Endothelial cell of umbilical vein (primary cell): ENCODE data around the gene ADAMTSL2. TPM values are rescaled to one million over a fixed set of nuclear protein-coding genes. Genes with fewer than 3 reads are reported as not detected.

Experiments used
- BruUV-seq: library from RNA; stranded (reverse); fragments of 400-500 nt; replicated peaks from 2 replicates; lab custom pipeline; 2021; lab: Mats Ljungman, UMichigan
- CTCF ChIA-PET: fragments of 300-600, 350-600 bp; sonication (Branson Sonifier 250); formaldehyde crosslinking; loops from one replicate; lab custom pipeline; 2021; ENCODE audit warnings: antibody characterized with exemption, inconsistent platforms; lab: Charles Lee
- POLR2A ChIA-PET: fragments of 300-600, 350-600 bp; sonication (Branson Sonifier 250); formaldehyde crosslinking; loops from one replicate; lab custom pipeline; 2021; ENCODE audit warnings: antibody characterized with exemption, inconsistent platforms; lab: Charles Lee
- DNase-seq: peaks from one replicate; pipeline ENCODE4 v3.0.0-alpha.2; 2011; ENCODE audit warnings: low read depth, low spot score
- FAIRE-seq: peaks from 2 replicates; lab custom pipeline; 2011; peaks lifted over from hg19 to GRCh38; lab: Jason Lieb, UNC
- H2AFZ ChIP-seq: 2 replicates; pipeline ENCODE4 v1.6.0; 2012; ENCODE audit warnings: low read depth, low read length, control low read depth, inconsistent platforms
- H3K27ac ChIP-seq: 2 replicates; pipeline ENCODE4 v1.5.1; 2011; ENCODE audit warnings: low read depth, mild to moderate bottlenecking, control low read depth, low read length, moderate library complexity; ENCODE audit not compliant: insufficient read depth
- H3K27me3 ChIP-seq, 2 experiments: 2 replicates each; pipeline versions ENCODE4 v1.6.0 to v1.6.1; 2011; ENCODE audit warnings: low read length in 2 of 2, mixed read lengths in 1 of 2; ENCODE audit not compliant: control insufficient read depth in 2 of 2, insufficient read depth in 2 of 2
- H3K36me3 ChIP-seq, 2 experiments: 2 replicates in 1 of 2; 3 replicates in 1 of 2; pipeline ENCODE4 v1.5.1; 2011; ENCODE audit warnings: low read length in 2 of 2, mild to moderate bottlenecking in 1 of 2, moderate library complexity in 1 of 2; ENCODE audit not compliant: control insufficient read depth in 2 of 2, insufficient read depth in 2 of 2; ENCODE audit errors: extremely low read depth in 1 of 2
- H3K4me1 ChIP-seq: 3 replicates; pipeline ENCODE4 v1.5.1; 2011; ENCODE audit warnings: mild to moderate bottlenecking, low read length; ENCODE audit not compliant: control insufficient read depth, insufficient read depth; ENCODE audit errors: extremely low read depth
- H3K4me2 ChIP-seq: 2 replicates; pipeline ENCODE4 v1.6.1; 2011; ENCODE audit warnings: low read length, control low read depth, mixed read lengths; ENCODE audit not compliant: insufficient read depth
- H3K4me3 ChIP-seq, 3 experiments: fragments of 200-600 bp in 1 of 3; sonication (generic), shearing (Covaris generic) in 1 of 3; replicated peaks in 1 of 3; 2 replicates each; pipeline ENCODE4 v1.5.1; 2011 to 2016; ENCODE audit warnings: control low read depth in 3 of 3, low read length in 3 of 3, mild to moderate bottlenecking in 2 of 3, inconsistent platforms in 1 of 3, low read depth in 1 of 3, moderate library complexity in 1 of 3; ENCODE audit not compliant: insufficient read depth in 1 of 3
- H3K79me2 ChIP-seq: 2 replicates; pipeline ENCODE4 v1.6.0; 2012; ENCODE audit warnings: low read length, inconsistent platforms; ENCODE audit not compliant: control insufficient read depth, insufficient read depth
- H3K9ac ChIP-seq: replicated peaks from 2 replicates; pipeline ENCODE3; 2011; ENCODE audit warnings: low read length, control low read depth; ENCODE audit not compliant: insufficient read depth; ENCODE audit errors: extremely low read depth
- H3K9me1 ChIP-seq: replicated peaks from 3 replicates; pipeline ENCODE4 v1.6.0; 2011; ENCODE audit warnings: mild to moderate bottlenecking, low read length; ENCODE audit not compliant: control insufficient read depth, insufficient read depth; ENCODE audit errors: extremely low read depth
- H3K9me3 ChIP-seq: replicated peaks from 2 replicates; pipeline ENCODE4 v1.5.1; 2012; ENCODE audit warnings: low read length, inconsistent platforms; ENCODE audit not compliant: control insufficient read depth, insufficient read depth
- H4K20me1 ChIP-seq: replicated peaks from 2 replicates; pipeline ENCODE3; 2011; ENCODE audit warnings: mild to moderate bottlenecking, low read length; ENCODE audit not compliant: control insufficient read depth, insufficient read depth; ENCODE audit errors: extremely low read depth
- EZH2 ChIP-seq: IDR thresholded peaks from 2 replicates; pipeline ENCODE4 v1.6.1; 2012; ENCODE audit warnings: borderline replicate concordance, low read depth, mild to moderate bottlenecking, moderate library complexity, low read length, inconsistent platforms; ENCODE audit not compliant: severe bottlenecking
- FOS ChIP-seq: IDR thresholded peaks from 2 replicates; pipeline ENCODE4 v1.6.1; 2011; ENCODE audit warnings: mild to moderate bottlenecking, low read length, moderate library complexity, borderline replicate concordance; ENCODE audit not compliant: insufficient read depth
- GATA2 ChIP-seq: IDR thresholded peaks from 2 replicates; pipeline ENCODE4 v1.7.0; 2011; ENCODE audit warnings: low read depth, mild to moderate bottlenecking, moderate library complexity, mixed read lengths, low read length; ENCODE audit not compliant: insufficient read length, insufficient read depth
- JUN ChIP-seq: IDR thresholded peaks from 2 replicates; pipeline ENCODE4 v1.6.1; 2011; ENCODE audit warnings: borderline replicate concordance, low read depth; ENCODE audit not compliant: insufficient read length, insufficient read depth
- MYC ChIP-seq: IDR thresholded peaks from one replicate; pipeline ENCODE4 v1.6.1; 2011; ENCODE audit warnings: mild to moderate bottlenecking, low read depth, low read length
- POLR2A ChIP-seq: IDR thresholded peaks from 2 replicates; pipeline ENCODE4 v1.6.1; 2012; ENCODE audit warnings: low read depth, mild to moderate bottlenecking, control low read depth, low read length
- POLR2AphosphoS5 ChIP-seq: IDR thresholded peaks from 2 replicates; pipeline ENCODE4 v1.6.1; 2012; ENCODE audit warnings: low read depth, mild to moderate bottlenecking, control low read depth, low read length, moderate library complexity; ENCODE audit not compliant: insufficient read depth
- dilution Hi-C: fragments of 300-500 bp; cut with MboI; formaldehyde crosslinking; loops from one replicate; pipeline ENCODE4 v1.15.0; 2019; ENCODE audit warnings: low sequenced_read_pairs; ENCODE audit not compliant: extremely low pct_ligation_motif_present
- intact Hi-C: fragments of 100-400 bp; cut with micrococcal nuclease; formaldehyde crosslinking; loops from one replicate; pipeline ENCODE4 v1.10.0; 2022
- polyA plus RNA-seq, 4 experiments: library from polyadenylated mRNA; depleted of rRNA in 3 of 4; stranded (reverse) in 3 of 4; unstranded in 1 of 4; fragments of >200 nt; gene quantifications; 2 replicates each; pipeline versions ENCODE4 v1.2.1 to v1.2.3, GENCODE V29; 2011 to 2012; ENCODE audit warnings: missing spikeins in 1 of 4
- total RNA-seq: library from RNA; stranded (reverse); gene quantifications from 2 replicates; pipeline ENCODE4 v1.2.3, GENCODE V29; 2021
- TF ChIP-seq, protein P1 (sequence below): IDR thresholded peaks from 2 replicates; pipeline ENCODE4 v1.6.1; 2011; ENCODE audit not compliant: insufficient read depth, insufficient read length
- TF ChIP-seq, protein P2 (sequence below), 2 donors: IDR thresholded peaks; 1 replicate in 1 of 2; 2 replicates in 1 of 2; pipeline ENCODE4 v1.5.1; 2011; ENCODE audit warnings: low read length in 2 of 2, mild to moderate bottlenecking in 2 of 2, moderate library complexity in 2 of 2, control low read depth in 1 of 2, inconsistent platforms in 1 of 2, low read depth in 1 of 2; ENCODE audit not compliant: insufficient read depth in 1 of 2; ENCODE audit errors: extremely low read depth in 1 of 2

The ADAMTSL2 gene
- total and polyA plus RNA-seq, 2 donors (not counting 3 experiments of a cell fraction or from before 2014, with no cell fraction given), result not detected

DNA sequence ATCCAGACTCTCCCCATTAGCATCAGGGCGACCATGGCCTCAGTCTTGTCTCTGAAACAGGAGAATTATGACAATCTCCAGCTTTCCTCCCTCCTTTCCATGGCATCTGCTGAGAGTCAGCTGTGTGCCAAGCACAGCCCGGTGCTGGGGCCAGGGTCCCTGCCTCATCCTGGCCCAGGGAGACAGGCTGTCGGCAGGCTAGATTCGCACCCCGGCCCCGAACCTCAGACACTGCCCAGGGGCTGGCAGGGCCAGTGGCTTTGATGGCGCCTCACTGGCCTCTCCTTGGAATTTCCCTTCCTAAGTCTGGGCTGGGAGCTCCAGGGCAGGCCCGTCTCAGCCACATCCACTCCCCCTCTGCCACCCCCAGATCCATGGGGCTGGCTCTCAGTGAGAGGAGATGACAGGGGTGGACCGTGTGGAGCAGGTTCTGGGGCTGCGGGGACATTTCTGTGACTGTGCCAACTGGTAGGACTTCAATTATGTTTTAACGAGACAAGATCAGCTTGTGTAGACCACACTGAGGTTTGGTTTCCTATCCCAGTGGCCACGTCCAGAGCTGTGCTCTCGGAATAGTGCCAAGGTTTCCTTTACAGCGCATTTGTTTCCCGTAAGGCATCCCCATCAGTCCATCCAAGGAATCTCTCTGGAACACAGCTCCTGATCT lies 59.2 kb downstream of the ADAMTSL2 start:
- H3K4me1 ChIP-seq, result no peaks in the 10 kb centered on the region
- H3K4me2 ChIP-seq, result no peak overlapping the region
- no peak overlapping the region for H3K9ac ChIP-seq
- intact Hi-C loops (no loop called here), dilution Hi-C loops (no loop called here)
- ChIA-PET CTCF (no interaction called here), POLR2A (no interaction called here)
- no peak overlapping the region for H3K27ac ChIP-seq
- BruUV-seq, result no TSS peak
- H3K36me3 ChIP-seq, result no peaks in the 10 kb centered on the region
- FAIRE-seq, result no peak
- TF ChIP-seq, protein P1, sequence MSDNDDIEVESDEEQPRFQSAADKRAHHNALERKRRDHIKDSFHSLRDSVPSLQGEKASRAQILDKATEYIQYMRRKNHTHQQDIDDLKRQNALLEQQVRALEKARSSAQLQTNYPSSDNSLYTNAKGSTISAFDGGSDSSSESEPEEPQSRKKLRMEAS, result no peak
- no peak for TF ChIP-seq FOS
- TF ChIP-seq POLR2A, result no peak
- TF ChIP-seq GATA2, result no peak
- TF ChIP-seq, protein P2, sequence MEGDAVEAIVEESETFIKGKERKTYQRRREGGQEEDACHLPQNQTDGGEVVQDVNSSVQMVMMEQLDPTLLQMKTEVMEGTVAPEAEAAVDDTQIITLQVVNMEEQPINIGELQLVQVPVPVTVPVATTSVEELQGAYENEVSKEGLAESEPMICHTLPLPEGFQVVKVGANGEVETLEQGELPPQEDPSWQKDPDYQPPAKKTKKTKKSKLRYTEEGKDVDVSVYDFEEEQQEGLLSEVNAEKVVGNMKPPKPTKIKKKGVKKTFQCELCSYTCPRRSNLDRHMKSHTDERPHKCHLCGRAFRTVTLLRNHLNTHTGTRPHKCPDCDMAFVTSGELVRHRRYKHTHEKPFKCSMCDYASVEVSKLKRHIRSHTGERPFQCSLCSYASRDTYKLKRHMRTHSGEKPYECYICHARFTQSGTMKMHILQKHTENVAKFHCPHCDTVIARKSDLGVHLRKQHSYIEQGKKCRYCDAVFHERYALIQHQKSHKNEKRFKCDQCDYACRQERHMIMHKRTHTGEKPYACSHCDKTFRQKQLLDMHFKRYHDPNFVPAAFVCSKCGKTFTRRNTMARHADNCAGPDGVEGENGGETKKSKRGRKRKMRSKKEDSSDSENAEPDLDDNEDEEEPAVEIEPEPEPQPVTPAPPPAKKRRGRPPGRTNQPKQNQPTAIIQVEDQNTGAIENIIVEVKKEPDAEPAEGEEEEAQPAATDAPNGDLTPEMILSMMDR (IDR thresholded peaks at IDR 0.05; ENCODE audit: extremely low read depth in 1 of 2, insufficient read depth in 1 of 2, low read depth in 1 of 2, low read length in 2 of 2), result no peak
- TF ChIP-seq JUN, result no peak
- TF ChIP-seq MYC, result no peak
- TF ChIP-seq EZH2, result no peak
- no peak for TF ChIP-seq POLR2AphosphoS5
- H3K27me3 ChIP-seq, result no peaks in the 10 kb centered on the region
- no peaks in the 10 kb centered on the region for H4K20me1 ChIP-seq
- H2AFZ ChIP-seq, result no peak overlapping the region
- no peak overlapping the region for H3K4me3 ChIP-seq
- no peaks in the 10 kb centered on the region for H3K9me1 ChIP-seq
- H3K9me3 ChIP-seq, result peaks cover 1% of the 10 kb centered on the region
- no peaks in the 10 kb centered on the region for H3K79me2 ChIP-seq
- DNase-seq, result no peak
